CD4-positive, alpha-beta T cell treated with Interleukin-2 at 100 ng/mL for 4 hours (primary cell): ENCODE measurements around the gene ERI3.

Experiments
- DNase-seq: peaks from one replicate; pipeline ENCODE4 v3.0.0-alpha.2; 2020; ENCODE audit warnings: low spot score

ERI3 gene

GRCh38 chr1:44354840-44355581 lies at the start of gene ERI3:
Gene ERI3 (minus strand): TSS chr1:44355257. CDS start chr1:44355026, 231 bp downstream.
- peak; percentile 97 for DNase-seq

- no peak for DNase-seq
Observed at GRCh38 chr1:44401256-44402228, 46.5 kb upstream of the ERI3 start.

GRCh38 chr1:44390277-44390676 lies 35.2 kb upstream of the ERI3 start:
- no peak for DNase-seq

GRCh38 chr1:44389437-44389836 lies 34.4 kb upstream of the ERI3 start:
- no peak for DNase-seq

GRCh38 chr1:44388551-44388950 lies 33.5 kb upstream of the ERI3 start:
- no peak for DNase-seq

- no peak for DNase-seq
Observed at GRCh38 chr1:44380666-44381177, 25.7 kb upstream of the ERI3 start.

- peak; percentile 40 for DNase-seq
Observed at GRCh38 chr1:44377925-44378784, 23.1 kb upstream of the ERI3 start.

GRCh38 chr1:44375547-44375946 lies 20.5 kb upstream of the ERI3 start:
- no peak for DNase-seq

GRCh38 chr1:44371206-44371605 lies 16.1 kb upstream of the ERI3 start:
- no peak for DNase-seq

- no peak for DNase-seq
Observed at GRCh38 chr1:44368471-44369151, 13.6 kb upstream of the ERI3 start.

GRCh38 chr1:44367944-44368343 lies 12.9 kb upstream of the ERI3 start:
- no peak for DNase-seq

- DNase-seq, result no peak
Observed at GRCh38 chr1:44366371-44366975, 11.4 kb upstream of the ERI3 start.

- DNase-seq, result no peak
Observed at GRCh38 chr1:44361478-44361877, 6.4 kb upstream of the ERI3 start.

GRCh38 chr1:44359234-44359935 lies 4.3 kb upstream of the ERI3 start:
- DNase-seq, result no peak

GRCh38 chr1:44357710-44358109 lies 2.7 kb upstream of the ERI3 start:
- no peak for DNase-seq

GRCh38 chr1:44355582-44356305 lies 687 bp upstream of the ERI3 start:
- DNase-seq, result no peak

GRCh38 chr1:44354268-44354839 lies 703 bp downstream of the ERI3 start:
- DNase-seq, result no peak

GRCh38 chr1:44353604-44354003 lies 1.5 kb downstream of the ERI3 start:
- no peak for DNase-seq

- no peak for DNase-seq
Observed at GRCh38 chr1:44351289-44351688, 3.8 kb downstream of the ERI3 start.
